ENCODE results near the gene UBE2K. TPM values are rescaled to one million over a fixed set of nuclear protein-coding genes. Genes with fewer than 3 reads are reported as not detected.
"Not testable (repeated sequence)": the region's sequence is repeated elsewhere in the genome, so short reads cannot be mapped to it uniquely, and the experiment has no call there.

Gene UBE2K
- total RNA-seq, 2 donors from 2014 or later: 99.0 to 99.6 TPM

GRCh38 chr4:39660757-39661156, 37.2 kb upstream of the UBE2K start:
- Histone ChIP-seq H3K4me3 (no peak overlapping the region), H3K27ac (no peak overlapping the region), H3K9ac (ENCODE audit: low read depth in 2 of 2, low read length in 2 of 2) (no peak overlapping the region), H3K36me3 (no peaks in the 10 kb centered on the region), H3K27me3 (no peaks in the 10 kb centered on the region), H3K4me1 (no peaks in the 10 kb centered on the region), H3K9me3 (no peaks in the 10 kb centered on the region)
- TF ChIP-seq, protein P1, sequence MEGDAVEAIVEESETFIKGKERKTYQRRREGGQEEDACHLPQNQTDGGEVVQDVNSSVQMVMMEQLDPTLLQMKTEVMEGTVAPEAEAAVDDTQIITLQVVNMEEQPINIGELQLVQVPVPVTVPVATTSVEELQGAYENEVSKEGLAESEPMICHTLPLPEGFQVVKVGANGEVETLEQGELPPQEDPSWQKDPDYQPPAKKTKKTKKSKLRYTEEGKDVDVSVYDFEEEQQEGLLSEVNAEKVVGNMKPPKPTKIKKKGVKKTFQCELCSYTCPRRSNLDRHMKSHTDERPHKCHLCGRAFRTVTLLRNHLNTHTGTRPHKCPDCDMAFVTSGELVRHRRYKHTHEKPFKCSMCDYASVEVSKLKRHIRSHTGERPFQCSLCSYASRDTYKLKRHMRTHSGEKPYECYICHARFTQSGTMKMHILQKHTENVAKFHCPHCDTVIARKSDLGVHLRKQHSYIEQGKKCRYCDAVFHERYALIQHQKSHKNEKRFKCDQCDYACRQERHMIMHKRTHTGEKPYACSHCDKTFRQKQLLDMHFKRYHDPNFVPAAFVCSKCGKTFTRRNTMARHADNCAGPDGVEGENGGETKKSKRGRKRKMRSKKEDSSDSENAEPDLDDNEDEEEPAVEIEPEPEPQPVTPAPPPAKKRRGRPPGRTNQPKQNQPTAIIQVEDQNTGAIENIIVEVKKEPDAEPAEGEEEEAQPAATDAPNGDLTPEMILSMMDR (IDR thresholded peaks at IDR 0.05): no peak
- no peak for DNase-seq
- intact Hi-C loops (cut with DNase I): no loop called here

DNA sequence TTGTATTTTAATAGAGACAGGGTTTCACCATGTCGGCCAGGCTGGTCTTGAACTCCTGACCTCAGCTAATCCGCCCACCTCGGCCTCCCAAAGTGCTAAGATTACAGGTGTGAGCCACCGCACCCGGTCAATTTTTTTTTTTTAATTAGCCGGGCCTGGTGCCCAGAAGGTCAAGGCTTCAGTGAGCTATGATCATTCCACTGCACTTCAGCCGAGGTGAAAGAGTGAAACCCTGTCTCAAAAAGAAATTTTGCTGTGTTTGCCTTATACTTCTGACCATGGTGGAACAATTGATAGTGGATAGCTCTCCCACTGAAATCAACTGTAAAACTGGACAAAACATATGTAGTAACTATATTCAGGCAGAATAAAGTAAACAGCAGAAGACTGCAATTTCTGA, 35.3 kb upstream of the UBE2K start:
- H3K9me3 ChIP-seq: no peaks in the 10 kb centered on the region
- H3K27ac ChIP-seq: no peak overlapping the region
- no peak overlapping the region for H3K9ac ChIP-seq (ENCODE audit: low read depth in 2 of 2, low read length in 2 of 2)
- H3K36me3 ChIP-seq: no peaks in the 10 kb centered on the region
- TF ChIP-seq, protein P1 (IDR thresholded peaks at IDR 0.05): no peak
- H3K27me3 ChIP-seq: no peaks in the 10 kb centered on the region
- no peak overlapping the region for H3K4me3 ChIP-seq
- no peaks in the 10 kb centered on the region for H3K4me1 ChIP-seq
- no peak for DNase-seq
- intact Hi-C loops (cut with DNase I): no loop called here

DNA sequence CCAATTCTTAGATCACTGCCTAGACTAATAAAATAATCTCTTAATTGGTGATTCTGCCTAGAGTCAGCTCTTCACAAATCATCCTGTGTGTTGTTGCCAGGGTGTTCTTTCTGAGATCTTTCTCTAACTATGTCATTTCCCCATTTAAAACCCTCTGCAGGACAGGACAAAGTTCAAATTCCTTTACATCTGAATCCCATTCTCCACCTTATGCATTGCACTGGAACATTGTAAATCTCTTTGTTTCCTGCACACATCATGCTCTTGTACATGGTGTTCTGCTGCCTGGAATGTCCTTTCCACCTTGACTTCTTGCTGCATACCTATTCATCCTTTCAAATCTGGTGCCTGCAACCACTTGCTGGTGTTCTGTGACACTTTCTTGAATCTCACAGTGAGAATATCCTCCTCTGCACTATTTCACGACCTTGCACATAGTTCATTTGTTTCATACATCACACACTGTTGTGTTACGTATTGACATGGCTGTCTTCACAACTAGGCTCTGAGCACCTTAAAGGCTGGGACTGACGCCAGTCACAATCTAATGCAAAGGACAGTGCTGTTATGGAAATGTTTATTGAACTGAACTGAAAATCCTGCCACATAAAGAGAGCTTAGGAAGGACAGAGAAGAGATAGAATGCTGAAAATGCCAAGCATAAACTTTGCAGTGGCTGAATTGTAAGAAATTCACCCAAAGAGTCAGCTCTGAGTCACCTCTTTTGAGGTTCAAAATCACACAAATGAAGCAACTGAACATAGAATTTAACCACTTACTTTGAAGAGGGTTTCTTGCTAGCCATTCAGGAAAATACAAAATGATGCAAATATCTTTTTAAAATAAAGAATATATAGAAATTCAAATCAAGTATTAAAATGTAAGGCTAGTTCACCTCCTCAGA, 32.9 kb upstream of the UBE2K start:
- intact Hi-C loops (cut with DNase I): no loop called here
- Histone ChIP-seq H3K27me3 (no peaks in the 10 kb centered on the region), H3K36me3 (no peaks in the 10 kb centered on the region), H3K27ac (no peak overlapping the region), H3K4me1 (no peaks in the 10 kb centered on the region), H3K9me3 (no peaks in the 10 kb centered on the region), H3K9ac (ENCODE audit: low read depth in 2 of 2, low read length in 2 of 2) (no peak overlapping the region), H3K4me3 (no peak overlapping the region)
- DNase-seq: no peak
- TF ChIP-seq, protein P1 (IDR thresholded peaks at IDR 0.05): no peak

DNA sequence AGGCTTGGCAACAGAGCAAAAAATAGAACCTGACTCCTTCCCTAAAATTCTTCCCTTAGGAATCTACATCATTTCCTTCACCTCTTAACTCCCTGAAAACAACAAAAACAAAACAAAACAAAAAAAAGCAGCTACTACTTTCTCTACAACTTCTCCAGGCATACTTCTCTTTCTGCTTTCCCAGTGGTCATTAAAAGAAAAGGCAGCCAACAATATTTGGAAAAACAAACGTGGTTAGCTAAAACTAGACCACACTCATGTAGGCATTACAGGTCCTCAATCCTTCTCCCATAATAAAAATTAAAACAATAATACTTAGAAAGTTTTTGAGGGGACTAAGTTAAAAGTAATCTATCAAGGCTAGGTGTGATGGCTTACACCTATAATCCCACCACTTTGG, 30.2 kb upstream of the UBE2K start:
- intact Hi-C loops (cut with DNase I): no loop called here

DNA sequence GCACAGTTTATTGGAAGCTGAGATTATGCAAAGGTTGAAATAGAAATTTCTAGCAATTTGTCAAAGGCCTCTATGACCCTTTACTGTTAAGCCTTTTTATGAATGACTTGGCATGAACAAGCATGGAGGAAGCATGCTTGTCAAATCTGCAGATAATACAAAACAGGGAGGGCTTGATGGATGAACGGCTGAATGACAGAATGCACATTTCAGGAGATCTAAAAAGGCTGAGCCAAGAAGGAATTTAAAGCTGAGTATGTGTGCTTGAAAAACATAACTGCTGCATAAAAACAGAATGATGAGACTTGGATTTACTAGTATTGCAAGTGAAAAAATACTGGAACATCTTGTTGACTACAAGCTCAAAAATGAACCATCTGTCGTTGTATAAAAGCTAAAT, 29.0 kb upstream of the UBE2K start:
- no peak overlapping the region for H3K27ac ChIP-seq
- no peaks in the 10 kb centered on the region for H3K4me1 ChIP-seq

More for the DNA sequence above, 30.2 kb upstream of the UBE2K start:
- H3K36me3 ChIP-seq: no peaks in the 10 kb centered on the region
- H3K9me3 ChIP-seq: no peaks in the 10 kb centered on the region
- no peak overlapping the region for H3K27ac ChIP-seq
- TF ChIP-seq, protein P1 (IDR thresholded peaks at IDR 0.05): no peak
- H3K27me3 ChIP-seq: no peaks in the 10 kb centered on the region
- H3K9ac ChIP-seq (ENCODE audit: low read depth in 2 of 2, low read length in 2 of 2): no peak overlapping the region
- no peak for DNase-seq
- H3K4me3 ChIP-seq: no peak overlapping the region
- H3K4me1 ChIP-seq: no peaks in the 10 kb centered on the region

DNA sequence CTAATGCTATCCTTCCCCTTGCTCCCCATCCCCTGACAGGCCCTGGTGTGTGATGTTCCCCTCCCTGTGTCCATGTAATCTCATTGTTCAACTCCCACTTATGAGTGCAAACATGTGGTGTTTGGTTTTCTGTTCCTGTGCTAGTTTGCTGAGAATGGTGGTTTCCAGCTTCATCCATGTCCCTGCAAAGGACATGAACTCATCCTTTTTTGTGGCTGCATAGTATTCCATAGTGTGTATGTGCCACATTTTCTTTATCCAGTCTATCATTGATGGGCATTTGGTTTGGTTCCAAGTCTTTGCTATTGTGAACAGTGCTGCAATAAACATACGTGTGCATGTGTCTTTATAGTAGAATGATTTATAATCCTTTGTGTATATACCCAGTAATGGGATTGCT, 27.6 kb upstream of the UBE2K start:
- H3K4me1 ChIP-seq; H3K9me3 ChIP-seq; DNase-seq; H3K27me3 ChIP-seq; H3K4me3 ChIP-seq; H3K36me3 ChIP-seq; H3K27ac ChIP-seq; H3K9ac ChIP-seq (ENCODE audit: low read depth in 2 of 2, low read length in 2 of 2); intact Hi-C loops (cut with DNase I): not testable (repeated sequence)

More for the DNA sequence above, 29.0 kb upstream of the UBE2K start:
- Histone ChIP-seq H3K4me3 (no peak overlapping the region), H3K9me3 (no peaks in the 10 kb centered on the region), H3K36me3 (no peaks in the 10 kb centered on the region), H3K9ac (ENCODE audit: low read depth in 2 of 2, low read length in 2 of 2) (no peak overlapping the region), H3K27me3 (no peaks in the 10 kb centered on the region)
- TF ChIP-seq, protein P1 (IDR thresholded peaks at IDR 0.05): no peak
- intact Hi-C loops (cut with DNase I): no loop called here
- no peak for DNase-seq

DNA sequence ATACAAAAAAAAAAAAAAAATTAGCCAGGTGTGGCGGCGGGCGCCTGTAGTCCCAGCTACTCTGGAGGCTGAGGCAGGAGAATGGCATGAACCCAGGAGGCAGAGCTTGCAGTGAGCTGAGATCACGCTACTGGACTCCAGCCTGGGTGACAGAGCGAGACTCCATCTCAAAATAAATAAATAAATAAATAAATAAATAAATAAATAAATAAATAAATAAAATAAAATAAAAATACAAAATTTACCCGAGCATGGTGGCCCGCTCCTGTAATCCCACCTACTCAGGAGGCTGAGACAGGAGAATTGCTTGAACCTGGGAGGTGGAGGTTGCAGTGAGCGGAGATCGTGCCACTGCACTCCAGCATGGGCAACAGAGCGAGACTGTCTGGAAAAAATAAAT, 22.3 kb upstream of the UBE2K start:
- H3K27ac ChIP-seq; H3K9me3 ChIP-seq; DNase-seq; H3K4me1 ChIP-seq; intact Hi-C loops (cut with DNase I); H3K27me3 ChIP-seq; H3K36me3 ChIP-seq; H3K9ac ChIP-seq (ENCODE audit: low read depth in 2 of 2, low read length in 2 of 2); H3K4me3 ChIP-seq: not testable (repeated sequence)

GRCh38 chr4:39681003-39681402, 16.9 kb upstream of the UBE2K start:
- H3K4me1 ChIP-seq; H3K9me3 ChIP-seq; intact Hi-C loops (cut with DNase I); H3K9ac ChIP-seq (ENCODE audit: low read depth in 2 of 2, low read length in 2 of 2); H3K27ac ChIP-seq; H3K4me3 ChIP-seq; DNase-seq; H3K27me3 ChIP-seq; H3K36me3 ChIP-seq: not testable (repeated sequence)
